ENCODE measurements around the gene ANAPC13. TPM values are rescaled to one million over a fixed set of nuclear protein-coding genes. Genes with fewer than 3 reads are reported as not detected.

Gene ANAPC13
- polyA plus RNA-seq, 1 of the 3 experiments (the other 2 are of a cell fraction) = 63.5 TPM

GRCh38 chr3:134494495-134494894, 8.7 kb upstream of the ANAPC13 start:
- TF ChIP-seq IRF3 (IDR thresholded peaks at IDR 0.05; ENCODE audit: low read depth, low read length) = no peak
- no peak for TF ChIP-seq ZBTB33 (IDR thresholded peaks at IDR 0.05; ENCODE audit: borderline replicate concordance, low read depth)
- no peak for TF ChIP-seq NRF1 (IDR thresholded peaks at IDR 0.05; ENCODE audit: low read depth, low read length)
- no peak for TF ChIP-seq EP300 (IDR thresholded peaks at IDR 0.05; ENCODE audit: borderline replicate concordance in 1 of 2, low read depth in 1 of 2, low read length in 1 of 2)
- no peak for TF ChIP-seq ELF1 (IDR thresholded peaks at IDR 0.05)
- TF ChIP-seq FOXJ3 (CRISPR knock-in tag; IDR thresholded peaks at IDR 0.05) = no peak
- no peak for TF ChIP-seq RXRA (IDR thresholded peaks at IDR 0.05; ENCODE audit: borderline replicate concordance, low read depth)
- TF ChIP-seq POLR2AphosphoS5 (IDR thresholded peaks at IDR 0.05; ENCODE audit: low read depth, low read length) = no peak
- no peak for TF ChIP-seq CTCF (IDR thresholded peaks at IDR 0.05)
- TF ChIP-seq PBX3 (IDR thresholded peaks at IDR 0.05) = no peak
- no peak for TF ChIP-seq NFIC (IDR thresholded peaks at IDR 0.05; ENCODE audit: borderline replicate concordance)
- TF ChIP-seq SIN3A (IDR thresholded peaks at IDR 0.05; ENCODE audit: borderline replicate concordance, low read depth, low read length) = no peak
- TF ChIP-seq EZH2phosphoT487 (IDR thresholded peaks at IDR 0.05; ENCODE audit: borderline replicate concordance, low read depth) = no peak
- TF ChIP-seq RFX5 (IDR thresholded peaks at IDR 0.05; ENCODE audit: low read length) = no peak
- no peak for TF ChIP-seq RAD21 (IDR thresholded peaks at IDR 0.05; ENCODE audit: low read length)
- no peak for TF ChIP-seq MAX (IDR thresholded peaks at IDR 0.05; ENCODE audit: low read depth)
- no peak for TF ChIP-seq JUND (IDR thresholded peaks at IDR 0.05)
- TF ChIP-seq YY1 (IDR thresholded peaks at IDR 0.05; ENCODE audit: low read depth) = no peak
- TF ChIP-seq REST (IDR thresholded peaks at IDR 0.05; ENCODE audit: low read depth, low read length) = no peak
- peaks cover 0 to 28% of the 10 kb centered on the region in 2 experiments for H3K36me3 ChIP-seq (replicated peaks in 1 of 2; ENCODE audit: control insufficient read depth in 1 of 2, insufficient read depth in 2 of 2, low read length in 1 of 2)
- peaks cover 94% of the 10 kb centered on the region for H3K79me2 ChIP-seq (ENCODE audit: insufficient read depth)
- H3K4me3 ChIP-seq (ENCODE audit: low read depth in 2 of 2, low read length in 1 of 2) = no peak overlapping the region
- no peaks in the 10 kb centered on the region for H3K9me2 ChIP-seq
- peaks cover 15% of the 10 kb centered on the region for H3F3A ChIP-seq (replicated peaks; ENCODE audit: insufficient read depth)
- H3K9me3 ChIP-seq = no peaks in the 10 kb centered on the region
- CTCF ChIA-PET = interaction anchor here (0.7 to 1.4 kb wide), 3 partner anchors 69 to 192 kb away, joined by 3 to 7 read pairs (median 4); no protein-coding TSS in a partner anchor
- H3K27ac ChIP-seq (ENCODE audit: low read depth in 2 of 2, low read length in 1 of 2) = no peak overlapping the region
- H3K4me1 ChIP-seq (ENCODE audit: control insufficient read depth in 1 of 2, insufficient read depth in 2 of 2, low read depth in 1 of 2, low read length in 1 of 2) = peaks cover 0 to 4% of the 10 kb centered on the region in 2 experiments; a peak in 2 of 4 replicates
- no peaks in the 10 kb centered on the region for H4K20me1 ChIP-seq (ENCODE audit: insufficient read depth)
- DNase-seq = no peak
- 92% methylated on average over 5 of the region's 5 CpGs for WGBS (ENCODE audit: low lambda C conversion rate)
- no peak overlapping the region for H3K9ac ChIP-seq
- no peak overlapping the region for H2AFZ ChIP-seq (ENCODE audit: low read depth)
- POLR2A ChIA-PET = no interaction called here
- H3K27me3 ChIP-seq (ENCODE audit: insufficient read depth) = no peaks in the 10 kb centered on the region
- H3K4me2 ChIP-seq = no peak overlapping the region
